ENCODE data around the gene NCMAP. TPM values are rescaled to one million over a fixed set of nuclear protein-coding genes. Genes with fewer than 3 reads are reported as not detected.

NCMAP gene, protein sequence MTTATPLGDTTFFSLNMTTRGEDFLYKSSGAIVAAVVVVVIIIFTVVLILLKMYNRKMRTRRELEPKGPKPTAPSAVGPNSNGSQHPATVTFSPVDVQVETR
- total RNA-seq: not detected in 2 replicates

DNA sequence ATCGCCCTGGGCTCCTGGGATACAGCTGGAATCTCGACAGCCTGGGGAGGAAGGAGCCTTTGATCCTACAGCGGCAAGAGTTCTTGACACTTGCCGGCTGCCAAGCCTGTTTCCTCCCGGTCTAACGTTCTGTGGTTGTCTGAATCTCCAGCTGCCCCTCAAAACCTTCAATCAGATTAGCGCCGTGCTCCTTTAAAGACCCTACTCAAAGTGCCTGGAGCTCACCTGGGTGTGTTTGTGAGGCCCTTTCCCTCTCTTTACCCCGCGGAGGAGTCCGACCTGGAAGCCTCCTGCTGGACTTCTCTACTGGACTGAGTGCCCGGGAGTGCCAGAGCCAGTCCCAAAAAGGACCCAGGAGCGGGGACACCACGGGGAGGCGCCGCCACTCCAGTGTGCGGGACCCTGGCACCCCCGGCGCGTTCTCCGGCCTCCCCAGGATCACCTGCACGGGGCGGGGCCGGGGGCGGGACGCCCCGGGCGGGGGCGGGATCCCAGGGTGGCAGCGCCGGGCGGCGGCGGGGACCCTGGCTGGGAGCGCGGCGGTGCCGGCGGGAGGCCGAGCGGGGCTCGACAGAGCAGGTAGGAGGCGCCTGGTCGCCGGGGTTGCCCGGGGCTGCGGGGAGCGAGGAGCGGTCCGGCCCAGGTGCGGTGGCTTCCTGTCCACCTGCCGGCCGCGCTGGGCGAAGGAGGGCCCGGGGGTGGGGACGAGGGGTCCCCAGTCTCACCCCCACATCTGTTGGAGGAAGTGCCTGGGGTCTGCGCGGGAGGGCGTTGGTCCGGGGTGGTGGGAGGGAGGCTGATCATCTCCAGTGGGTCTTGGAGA lies at the start of gene NCMAP:
Gene NCMAP (plus strand): TSS at position 497 of the 823 bp plus-strand sequence. CDS start 39,344 bp downstream, outside the sequence.
- DNase-seq (peak; percentile 43), ATAC-seq (ENCODE audit: low read depth) (peak; percentile 84)
- peak within 1 kb of the TSS; percentile 64 for H3K4me3 Mint-ChIP-seq
- ChIA-PET CTCF (no interaction called here), POLR2A (interaction anchor here (0.6 kb wide), 1 partner anchor 445 kb away, joined by 3 read pairs; no protein-coding TSS in a partner anchor)
- peaks cover 12% of the 10 kb centered on the region for H3K4me1 Mint-ChIP-seq
- TF ChIP-seq, protein P1, sequence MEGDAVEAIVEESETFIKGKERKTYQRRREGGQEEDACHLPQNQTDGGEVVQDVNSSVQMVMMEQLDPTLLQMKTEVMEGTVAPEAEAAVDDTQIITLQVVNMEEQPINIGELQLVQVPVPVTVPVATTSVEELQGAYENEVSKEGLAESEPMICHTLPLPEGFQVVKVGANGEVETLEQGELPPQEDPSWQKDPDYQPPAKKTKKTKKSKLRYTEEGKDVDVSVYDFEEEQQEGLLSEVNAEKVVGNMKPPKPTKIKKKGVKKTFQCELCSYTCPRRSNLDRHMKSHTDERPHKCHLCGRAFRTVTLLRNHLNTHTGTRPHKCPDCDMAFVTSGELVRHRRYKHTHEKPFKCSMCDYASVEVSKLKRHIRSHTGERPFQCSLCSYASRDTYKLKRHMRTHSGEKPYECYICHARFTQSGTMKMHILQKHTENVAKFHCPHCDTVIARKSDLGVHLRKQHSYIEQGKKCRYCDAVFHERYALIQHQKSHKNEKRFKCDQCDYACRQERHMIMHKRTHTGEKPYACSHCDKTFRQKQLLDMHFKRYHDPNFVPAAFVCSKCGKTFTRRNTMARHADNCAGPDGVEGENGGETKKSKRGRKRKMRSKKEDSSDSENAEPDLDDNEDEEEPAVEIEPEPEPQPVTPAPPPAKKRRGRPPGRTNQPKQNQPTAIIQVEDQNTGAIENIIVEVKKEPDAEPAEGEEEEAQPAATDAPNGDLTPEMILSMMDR (IDR thresholded peaks at IDR 0.05): no peak
- H3K36me3 Mint-ChIP-seq (ENCODE audit: low read depth): no peaks in the 10 kb centered on the region
- intact Hi-C loops (cut with micrococcal nuclease): loop anchor here (2.0 kb wide), 1 partner anchor 15 kb away; no protein-coding TSS in a partner anchor
- H3K9me3 Mint-ChIP-seq: no peaks in the 10 kb centered on the region
- no peak within 1 kb of the TSS for H3K27ac Mint-ChIP-seq
- H3K27me3 Mint-ChIP-seq: peaks cover 16% of the 10 kb centered on the region

DNA sequence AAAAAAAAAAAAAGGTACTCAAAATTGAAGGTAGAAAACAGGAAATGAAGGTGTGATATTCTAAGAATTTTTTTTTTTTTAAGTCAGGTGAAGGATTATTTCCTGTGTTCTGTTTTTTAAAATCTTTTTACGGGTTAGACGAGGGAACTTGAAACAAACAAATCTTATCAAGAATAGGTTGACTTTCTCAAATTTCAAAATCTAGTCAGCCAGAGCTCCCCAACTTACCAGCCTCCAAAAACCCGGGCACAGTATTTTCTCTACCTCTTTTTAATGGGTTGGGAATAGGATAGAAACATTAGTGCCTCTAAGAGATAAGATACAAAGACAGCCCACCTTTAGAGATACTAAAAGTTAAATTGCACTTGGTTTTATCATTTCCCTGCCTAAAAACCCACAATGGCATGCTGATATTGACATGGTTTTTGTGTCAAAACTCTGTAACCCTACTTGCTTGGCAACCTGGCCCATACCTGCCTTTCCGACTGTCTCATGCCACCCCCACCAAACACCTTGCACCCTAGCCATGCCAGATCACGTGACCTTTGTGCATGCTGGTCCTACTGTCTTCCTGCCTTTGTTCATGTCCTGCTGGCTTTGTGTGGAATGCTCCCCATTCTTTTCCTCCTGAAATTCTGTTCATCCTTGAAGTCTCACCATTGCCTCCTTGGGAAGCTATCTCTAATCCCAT lies 49.1 kb upstream of the NCMAP start:
- H3K36me3 Mint-ChIP-seq (ENCODE audit: low read depth): peaks cover 28% of the 10 kb centered on the region
- intact Hi-C loops (cut with micrococcal nuclease): loop anchor here (10.0 kb wide), 1 partner anchor 238 kb away; the partner anchor contains the start of gene CLIC4
- H3K27ac Mint-ChIP-seq: peak overlapping the region; percentile 24

DNA sequence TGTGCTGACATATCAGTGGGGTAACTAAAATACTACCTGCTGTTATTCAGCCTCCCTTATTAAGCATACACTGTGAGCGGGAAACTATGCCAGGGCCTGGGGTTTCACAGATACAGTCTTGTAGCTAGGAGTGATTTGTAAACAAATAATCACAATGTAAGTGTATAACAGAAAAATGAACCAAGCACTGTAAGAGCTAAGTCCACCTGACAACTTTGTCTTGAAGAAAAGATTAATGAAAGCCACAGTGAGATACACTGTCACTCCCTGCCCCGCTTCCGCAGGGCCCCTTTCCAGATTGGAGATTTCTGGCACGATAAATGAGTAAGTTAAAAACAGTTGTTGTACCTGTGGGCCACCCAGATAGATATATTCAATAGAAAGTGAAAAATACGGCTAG lies 48.5 kb upstream of the NCMAP start:
- DNase-seq (no peak), ATAC-seq (ENCODE audit: low read depth) (no peak)
- H3K36me3 Mint-ChIP-seq (ENCODE audit: low read depth): peaks cover 26% of the 10 kb centered on the region
- H3K4me3 Mint-ChIP-seq: no peak overlapping the region
- H3K27ac Mint-ChIP-seq: no peak overlapping the region
- H3K9me3 Mint-ChIP-seq: no peaks in the 10 kb centered on the region
- H3K27me3 Mint-ChIP-seq: no peaks in the 10 kb centered on the region
- peaks cover 45% of the 10 kb centered on the region for H3K4me1 Mint-ChIP-seq
- intact Hi-C loops (cut with micrococcal nuclease): loop anchor here (10.0 kb wide), 1 partner anchor 237 kb away; the partner anchor contains the start of gene CLIC4
- ChIA-PET POLR2A (no interaction called here), CTCF (no interaction called here)
- TF ChIP-seq, protein P1 (IDR thresholded peaks at IDR 0.05): no peak

More for the DNA sequence above, 49.1 kb upstream of the NCMAP start:
- ChIA-PET CTCF (no interaction called here), POLR2A (interaction anchor here (0.6 to 0.7 kb wide), 3 partner anchors 19 to 80 kb away, joined by 3 to 6 read pairs (median 5); no protein-coding TSS in a partner anchor)
- TF ChIP-seq, protein P1 (IDR thresholded peaks at IDR 0.05): no peak
- no peaks in the 10 kb centered on the region for H3K27me3 Mint-ChIP-seq
- no peaks in the 10 kb centered on the region for H3K9me3 Mint-ChIP-seq
- ATAC-seq (ENCODE audit: low read depth) (no peak), DNase-seq (no peak)
- peaks cover 48% of the 10 kb centered on the region for H3K4me1 Mint-ChIP-seq
- H3K4me3 Mint-ChIP-seq: no peak overlapping the region

DNA sequence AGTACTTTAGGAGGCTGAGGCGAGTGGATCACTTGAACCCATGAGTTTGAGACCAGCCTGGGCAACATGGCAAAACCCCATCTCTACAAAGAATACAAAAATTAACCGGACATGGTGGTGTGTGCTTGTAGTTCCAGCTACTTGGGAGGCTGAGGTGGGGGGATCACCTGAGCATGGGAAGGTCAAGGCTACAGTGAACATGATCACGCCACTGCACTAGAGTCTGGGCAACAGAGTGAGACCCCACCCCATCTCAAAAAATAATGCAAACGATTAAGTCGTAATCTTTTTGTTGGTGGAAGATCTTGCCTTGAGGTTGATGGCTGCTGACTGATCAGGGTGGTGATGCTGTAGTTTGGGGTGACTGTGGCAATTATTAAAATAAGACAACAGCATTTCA lies 47.0 kb upstream of the NCMAP start:
- Mint-ChIP-seq H3K9me3 (no peaks in the 10 kb centered on the region), H3K4me3 (no peak overlapping the region), H3K27ac (no peak overlapping the region), H3K36me3 (ENCODE audit: low read depth) (peaks cover 23% of the 10 kb centered on the region), H3K4me1 (peaks cover 38% of the 10 kb centered on the region), H3K27me3 (no peaks in the 10 kb centered on the region)
- intact Hi-C loops (cut with micrococcal nuclease): loop anchor here (10.0 kb wide), 1 partner anchor 236 kb away; the partner anchor contains the start of gene CLIC4
- no peak for DNase-seq
- TF ChIP-seq, protein P1 (IDR thresholded peaks at IDR 0.05): no peak
- CTCF ChIA-PET: no interaction called here
- POLR2A ChIA-PET: interaction anchor here (1.6 kb wide), 1 partner anchor 28 kb away, joined by 5 read pairs; no protein-coding TSS in a partner anchor
- ATAC-seq (ENCODE audit: low read depth): no peak
